ENCODE data around the gene PPP6R3.

- no peak for TF ChIP-seq CTCF (conservative IDR thresholded peaks at IDR 0.05; ENCODE audit: low read depth, low read length)
- no peak for TF ChIP-seq EZH2 (IDR thresholded peaks at IDR 0.05; ENCODE audit: low read length, unreplicated experiment)
Observed at GRCh38 chr11:68581901-68582300, 121.3 kb downstream of the PPP6R3 start.

All from PC-3 (cell line).